Activated T-cell treated with anti-CD3 and anti-CD28 coated beads for 1 hour (primary cell): Measurements from ENCODE around the gene FBXO21.
"Not testable (repeated sequence)": the region's sequence is repeated elsewhere in the genome, so short reads cannot be mapped to it uniquely, and the experiment has no call there.

Source experiments
- DNase-seq: peaks from one replicate; pipeline ENCODE4 v3.0.0-alpha.2; 2020; ENCODE audit warnings: low read depth

Gene FBXO21

GRCh38 chr12:117202033-117202432, 11.8 kb upstream of the FBXO21 start:
- no peak for DNase-seq

GRCh38 chr12:117199956-117200744, 9.9 kb upstream of the FBXO21 start:
- not testable (repeated sequence) for DNase-seq

DNA sequence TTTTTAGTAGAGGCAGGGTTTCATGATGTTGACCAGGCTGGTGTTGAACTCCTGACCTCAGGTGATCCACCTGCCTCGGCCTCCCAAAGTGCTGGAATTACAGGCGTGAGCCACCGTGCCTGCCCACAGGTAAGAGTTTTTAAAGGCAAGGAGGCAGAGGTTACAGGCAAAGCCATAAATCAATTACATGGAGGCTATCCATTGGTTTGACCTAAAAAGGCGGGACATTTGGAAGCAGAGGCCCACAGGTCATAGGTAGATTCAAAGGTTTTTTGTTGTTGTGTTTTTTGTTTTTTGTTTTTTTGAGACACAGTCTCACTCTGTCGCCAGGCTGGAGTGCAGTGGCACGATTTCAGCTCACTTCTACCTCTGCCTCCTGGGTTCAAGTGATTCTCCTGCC, 6.1 kb upstream of the FBXO21 start:
- not testable (repeated sequence) for DNase-seq

DNA sequence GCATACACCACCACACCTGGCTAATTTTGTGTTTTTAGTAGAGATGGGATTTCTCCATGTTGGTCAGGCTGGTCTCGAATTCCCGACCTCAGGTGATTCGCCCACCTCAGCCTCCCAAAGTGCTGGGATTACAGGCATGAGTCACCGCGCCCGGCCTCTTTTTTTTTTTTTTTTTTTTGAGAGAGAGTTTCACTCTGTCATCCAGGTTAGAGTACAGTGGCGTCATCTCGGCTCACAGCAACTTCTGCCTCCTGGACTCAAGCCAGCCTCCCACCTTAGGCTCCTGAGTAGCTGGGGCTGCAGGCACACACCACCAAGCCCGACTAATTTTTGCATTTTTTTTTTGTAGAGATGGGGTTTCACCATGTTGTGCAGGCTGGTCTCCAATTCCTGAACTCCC, 4.8 kb upstream of the FBXO21 start:
- not testable (repeated sequence) for DNase-seq

DNA sequence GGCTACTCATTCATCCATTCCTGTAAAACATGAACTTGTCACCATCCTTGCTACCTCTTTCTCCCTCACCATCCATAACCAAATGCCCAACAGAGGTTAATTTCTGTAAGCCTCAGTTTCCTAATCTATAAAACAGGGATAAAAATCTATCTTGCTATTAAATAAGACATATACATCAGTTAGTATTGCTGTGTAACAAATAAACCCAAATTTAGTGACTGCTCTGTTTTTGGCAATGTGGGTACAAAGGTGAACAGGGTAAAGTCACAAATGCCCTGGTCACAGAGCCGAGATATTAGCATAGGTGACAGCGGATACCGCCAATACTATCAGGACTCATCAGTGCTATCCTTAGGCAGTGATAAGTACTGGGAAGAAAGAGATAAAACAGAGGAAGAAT, 3.6 kb upstream of the FBXO21 start:
- no peak for DNase-seq

DNA sequence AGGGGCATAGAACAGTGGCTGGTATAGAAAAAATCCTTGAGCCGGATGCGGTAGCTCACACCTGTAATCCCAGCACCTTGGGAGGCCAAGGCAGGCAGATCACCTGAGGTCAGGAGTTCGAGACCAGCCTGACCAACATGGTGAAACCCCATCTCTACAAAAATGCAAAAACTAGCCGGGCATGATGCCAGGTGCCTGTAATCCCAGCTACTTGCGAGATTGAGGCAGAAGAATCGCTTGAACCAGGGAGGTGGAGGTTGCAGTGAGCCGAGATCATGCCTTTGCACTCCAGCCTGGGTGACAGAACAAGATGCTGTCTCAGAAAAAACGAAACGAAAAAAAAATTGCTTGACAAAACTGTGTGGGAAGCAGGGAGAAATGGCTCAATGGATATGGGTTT, 2.3 kb upstream of the FBXO21 start:
- not testable (repeated sequence) for DNase-seq

DNA sequence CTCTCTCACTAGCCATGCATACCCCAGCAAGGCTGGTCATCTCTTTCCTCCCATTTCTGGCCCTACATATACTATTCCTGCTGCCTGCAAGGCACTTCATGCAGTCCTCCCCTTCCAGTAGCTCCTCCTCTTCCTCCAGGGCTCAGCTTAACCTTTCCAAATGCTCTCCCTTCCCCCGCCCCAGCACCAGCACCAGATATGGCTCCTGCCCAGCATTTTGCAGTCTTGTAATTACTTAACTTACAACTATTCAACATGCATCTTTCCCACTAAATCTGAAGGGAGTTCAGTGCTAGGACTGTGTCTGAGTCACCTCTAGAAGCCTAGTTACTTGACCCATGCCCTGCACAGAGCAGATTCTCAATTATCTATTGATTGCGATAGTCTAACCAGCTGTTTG, 1.8 kb upstream of the FBXO21 start:
- no peak for DNase-seq

- DNase-seq: peak; percentile 16
Measured at GRCh38 chr12:117189725-117190209, 503 bp downstream of the FBXO21 start.

- no peak for DNase-seq
Measured at GRCh38 chr12:117188961-117189724, 1.1 kb downstream of the FBXO21 start.

DNA sequence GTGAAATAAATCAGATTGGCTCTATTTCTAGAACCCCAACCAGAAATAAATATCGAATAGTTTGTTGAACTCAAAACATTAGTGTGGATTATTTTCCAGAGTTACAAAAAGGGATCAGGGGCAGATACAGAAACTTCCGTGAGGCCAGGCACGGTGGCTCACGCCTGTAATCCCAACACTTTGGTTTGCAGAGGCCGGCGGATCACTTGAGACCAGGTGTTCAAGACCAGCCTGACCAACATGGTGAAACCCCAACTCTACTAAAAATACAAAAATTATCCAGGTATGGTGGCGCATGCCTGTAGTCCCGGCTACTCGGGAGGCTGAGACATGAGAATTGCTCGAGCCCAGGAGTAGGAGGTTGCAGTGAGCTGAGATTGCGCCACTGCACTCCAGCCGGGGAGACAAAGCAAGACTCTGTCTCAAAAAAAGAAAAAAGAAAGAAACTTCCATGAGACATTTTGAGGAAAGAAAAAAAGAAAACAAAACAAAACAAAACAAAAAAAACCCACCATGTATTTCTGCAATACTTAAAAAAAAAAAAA, 2.1 kb downstream of the FBXO21 start:
- no peak for DNase-seq

DNA sequence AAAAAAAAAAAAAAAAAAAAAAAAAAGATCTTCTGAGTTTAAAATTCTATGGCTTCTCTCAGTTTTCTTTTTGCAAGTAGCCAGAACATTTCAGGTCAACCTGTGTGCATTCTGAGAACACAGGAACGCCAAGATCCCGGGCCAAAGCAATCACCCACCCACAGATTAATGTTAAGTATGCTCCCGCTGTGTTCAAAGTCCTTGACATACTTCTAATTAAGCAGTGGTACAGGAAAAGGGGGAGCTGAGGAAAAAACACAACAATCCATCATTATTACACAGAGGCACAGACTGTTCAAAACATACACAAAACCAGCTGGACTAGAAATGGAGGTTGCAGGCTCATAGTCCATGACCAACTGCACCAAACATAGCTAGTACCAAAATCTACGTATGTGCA, 2.8 kb downstream of the FBXO21 start:
- no peak for DNase-seq

- no peak for DNase-seq
Measured at GRCh38 chr12:117182866-117183265, 7.4 kb downstream of the FBXO21 start.

DNA sequence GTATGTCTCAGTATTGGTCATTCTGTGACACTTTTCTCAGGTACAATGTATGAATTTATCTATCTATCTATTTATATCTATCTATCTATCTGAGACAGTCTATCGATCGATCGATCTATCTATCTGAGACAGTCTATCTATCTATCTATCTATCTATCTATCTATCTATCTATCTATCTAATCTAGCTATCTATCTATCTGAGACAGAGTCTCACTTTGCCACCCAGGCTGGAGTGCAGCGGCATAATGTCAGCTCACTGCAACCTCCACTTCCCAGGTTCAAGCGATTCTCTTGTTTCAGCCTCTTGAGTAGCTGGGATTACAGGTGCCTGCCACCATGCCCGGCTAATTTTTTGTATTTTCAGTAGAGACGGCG, 8.8 kb downstream of the FBXO21 start:
- not testable (repeated sequence) for DNase-seq

DNA sequence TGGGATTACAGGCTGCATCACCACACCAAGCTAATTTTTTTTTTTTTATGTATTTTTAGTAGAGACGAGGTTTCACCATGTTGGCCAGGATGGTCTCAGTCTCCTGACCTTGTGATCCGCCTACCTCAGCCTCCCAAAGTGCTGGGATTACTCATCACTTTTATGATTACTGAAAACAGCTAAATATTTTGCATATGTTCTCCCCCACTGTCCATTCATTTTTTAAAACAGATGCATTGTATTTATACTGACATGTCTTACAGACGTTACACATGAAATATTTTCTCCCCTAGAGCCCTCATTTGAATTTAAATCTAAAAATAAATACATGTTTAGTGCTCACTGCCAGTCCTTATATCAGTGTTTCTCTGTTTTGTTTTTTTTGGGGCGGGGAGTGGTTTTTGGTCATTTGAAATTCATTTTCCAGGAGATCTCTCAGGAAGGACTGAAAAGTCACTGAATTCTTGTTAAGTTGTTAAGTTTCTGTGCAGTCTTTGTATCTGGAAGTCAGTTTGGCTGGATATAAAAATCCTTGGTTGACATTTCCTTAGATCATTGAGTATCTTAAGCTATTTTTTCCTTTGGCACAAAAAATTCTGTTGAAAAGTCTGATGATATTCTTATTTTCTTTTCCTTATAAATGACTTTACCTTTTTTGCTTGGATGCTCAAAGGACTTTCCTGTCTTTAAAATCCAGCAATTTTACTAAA, 9.4 kb downstream of the FBXO21 start:
- DNase-seq: no peak

DNA sequence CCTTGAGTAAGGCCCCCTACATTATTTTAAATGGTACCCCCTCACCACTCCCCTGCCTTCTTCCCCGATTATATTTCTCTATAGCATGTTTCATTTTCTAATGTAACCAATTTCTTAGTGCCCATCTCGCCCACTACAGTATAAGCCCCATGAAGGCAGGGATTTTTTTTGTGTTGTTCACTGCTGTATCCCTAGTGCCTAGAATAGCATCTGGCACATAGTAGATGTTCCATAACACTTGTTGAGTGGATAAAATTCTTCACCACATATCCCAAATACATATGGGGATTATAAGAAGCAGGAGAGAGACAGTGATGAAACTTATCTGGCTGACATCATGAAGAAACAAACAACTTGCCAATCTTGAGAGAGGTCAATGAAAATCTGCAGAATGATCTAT, 11.5 kb downstream of the FBXO21 start:
- no peak for DNase-seq

DNA sequence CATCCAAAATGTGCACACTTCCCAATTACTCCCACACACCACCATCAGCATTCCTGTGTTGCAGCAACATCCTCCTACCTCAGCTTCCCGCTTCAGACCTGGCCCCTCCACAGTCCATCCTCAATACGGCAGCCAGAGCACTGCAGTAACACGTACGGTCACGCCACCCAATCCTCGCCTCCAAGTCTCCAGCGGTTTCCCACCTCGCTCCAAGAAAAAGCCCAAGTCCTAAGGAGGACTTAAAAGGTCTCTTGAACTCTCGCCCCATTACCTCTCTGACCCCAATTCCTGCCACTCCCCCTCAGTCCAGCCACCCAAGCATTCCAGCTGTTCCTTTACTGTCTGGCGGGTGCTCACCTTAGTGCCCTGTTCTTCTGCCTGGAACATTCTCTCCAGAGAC, 12.0 kb downstream of the FBXO21 start:
- no peak for DNase-seq

- DNase-seq: no peak
Measured at GRCh38 chr12:117172168-117172567, 18.1 kb downstream of the FBXO21 start.

DNA sequence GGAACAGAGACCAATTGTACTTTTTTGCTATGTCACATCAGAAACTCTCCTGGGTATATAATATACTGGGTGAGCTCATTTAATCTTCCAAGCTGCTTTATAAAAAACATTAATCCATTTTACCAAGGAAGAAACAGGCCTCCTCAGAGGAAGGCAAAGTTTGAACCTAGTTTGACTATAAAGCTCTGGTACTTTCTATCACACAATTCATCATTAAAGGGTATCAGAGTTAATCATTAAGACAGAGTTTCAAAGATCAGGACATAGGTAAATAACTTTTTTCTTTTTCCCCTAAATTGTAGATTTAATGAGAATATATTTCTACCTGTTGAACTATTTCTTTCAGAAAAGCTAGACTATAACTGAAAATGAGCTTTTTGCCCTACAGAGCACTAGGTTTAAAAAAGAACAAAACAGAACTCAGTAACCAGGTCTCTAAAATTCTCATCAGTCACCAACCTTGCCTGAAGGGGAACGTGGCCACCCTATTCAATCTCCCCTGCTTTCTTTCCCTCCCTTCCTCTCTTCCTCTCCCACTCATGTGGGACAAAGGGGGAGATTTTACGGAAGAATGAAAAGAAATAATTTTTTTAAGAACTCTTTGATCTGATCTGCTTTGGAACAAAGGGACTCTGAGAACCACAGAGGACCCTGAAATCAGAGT, 18.6 kb downstream of the FBXO21 start:
- no peak for DNase-seq

DNA sequence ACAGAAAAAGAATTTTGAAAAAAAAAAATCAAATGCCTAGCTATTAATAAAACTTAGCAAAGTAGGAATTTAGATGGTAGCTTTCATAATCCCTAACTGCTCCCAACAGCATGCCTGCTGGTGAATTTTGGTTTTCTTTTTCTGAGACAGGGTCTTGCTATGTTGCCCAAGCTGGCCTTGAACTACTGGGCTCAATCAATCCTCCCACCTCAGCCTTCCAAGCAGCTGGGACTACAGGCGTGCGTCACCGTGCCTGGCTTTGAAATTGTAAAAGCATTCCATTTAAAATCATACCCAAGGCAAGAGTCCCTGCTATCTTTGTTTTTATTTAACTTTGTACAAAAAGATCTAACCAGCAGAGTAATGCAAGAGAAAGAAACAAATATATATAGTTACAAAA, 20.7 kb downstream of the FBXO21 start:
- DNase-seq: no peak

DNA sequence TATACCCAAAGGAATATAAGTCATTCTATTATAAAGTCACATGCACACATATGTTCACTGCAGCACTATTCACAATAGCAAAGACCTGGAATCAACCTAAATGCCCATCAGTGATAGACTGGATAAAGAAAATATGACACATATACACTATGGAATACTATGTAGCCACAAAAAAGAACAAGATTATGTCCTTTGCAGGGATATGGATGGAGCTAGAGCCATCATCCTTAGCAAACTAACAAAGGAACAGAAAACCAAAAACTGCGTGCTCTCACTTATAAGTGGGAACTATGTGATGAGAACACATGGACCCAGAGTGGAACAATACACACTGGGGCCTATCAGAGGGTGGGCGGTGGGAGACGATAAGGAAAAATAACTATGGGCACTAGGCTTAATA, 21.3 kb downstream of the FBXO21 start:
- DNase-seq: no peak

DNA sequence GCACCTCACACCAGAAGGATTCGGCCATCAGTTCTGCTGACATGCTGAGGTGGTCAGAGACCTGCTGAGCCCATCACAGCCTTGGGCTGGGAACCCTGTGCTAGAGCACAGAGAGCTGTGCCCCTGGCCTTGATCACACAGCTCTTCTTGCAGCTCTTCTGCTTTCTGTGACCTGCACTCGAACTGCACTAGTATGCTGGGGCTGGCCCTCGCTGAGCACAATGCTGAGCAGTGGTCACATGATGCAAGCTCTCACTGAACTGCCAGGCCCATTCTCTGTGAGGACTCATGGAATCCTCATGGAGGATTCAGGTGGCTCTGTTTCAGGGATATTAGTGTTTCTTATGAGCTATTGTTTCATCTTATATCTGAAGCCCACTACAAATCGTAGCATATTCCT, 22.5 kb downstream of the FBXO21 start:
- DNase-seq: no peak

DNA sequence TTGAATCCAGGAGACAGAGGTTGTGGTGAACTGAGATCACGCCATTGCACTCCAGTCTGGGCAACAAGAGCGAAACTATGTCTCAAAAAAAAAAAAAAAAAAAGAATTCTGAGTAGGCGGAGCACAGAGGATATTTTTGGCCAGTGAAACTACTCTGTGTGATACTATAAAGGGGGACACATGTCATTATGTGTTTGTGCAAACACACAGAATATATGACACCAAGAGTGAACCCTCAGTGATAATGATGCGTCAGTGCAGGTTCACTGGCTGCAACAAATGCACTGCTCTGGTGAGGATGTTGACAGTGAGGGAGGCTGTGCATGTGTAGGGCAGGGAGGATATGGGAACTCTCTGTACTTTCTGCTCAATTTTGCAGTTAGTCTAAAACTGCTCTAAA, 24.2 kb downstream of the FBXO21 start:
- DNase-seq: no peak
